Vagina (tissue), 2 donors: ENCODE data around the gene ZP1. TPM values are rescaled to one million over a fixed set of nuclear protein-coding genes. Genes with fewer than 3 reads are reported as not detected.

Experiments used
- DNase-seq, 2 donors: peaks; one replicate each; pipeline ENCODE4 v3.0.0-alpha.2; 2017; ENCODE audit errors: extremely low spot score in 2 of 2
- H3K27ac ChIP-seq: fragments of 200-600 bp; sonication (generic); one replicate; pipeline ENCODE4 v1.5.1; 2019
- H3K27me3 ChIP-seq: fragments of 200-600 bp; sonication (generic); one replicate; pipeline ENCODE4 v1.5.1; 2019
- H3K36me3 ChIP-seq, 2 donors: fragments of 200-600 bp; sonication (generic); one replicate each; pipeline ENCODE4 v1.5.1; 2017 to 2019
- H3K4me1 ChIP-seq: fragments of 200-600 bp; sonication (generic); one replicate; pipeline ENCODE4 v1.5.1; 2019
- H3K4me3 ChIP-seq, 2 donors: fragments of 200-600 bp; sonication (generic); 1 replicate in 1 of 2; 2 replicates in 1 of 2; pipeline ENCODE4 v1.5.1; 2016 to 2019
- H3K9me3 ChIP-seq: fragments of 200-600 bp; sonication (generic); one replicate; pipeline ENCODE4 v1.5.1; 2019
- POLR2A ChIP-seq, 2 donors: fragments of 450-650 bp; IDR thresholded peaks; one replicate each; pipeline ENCODE4 v1.6.1; 2017; ENCODE audit warnings: antibody characterized with exemption in 2 of 2, mild to moderate bottlenecking in 2 of 2, moderate library complexity in 2 of 2
- POLR2AphosphoS5 ChIP-seq, 2 donors: sonication (generic); formaldehyde crosslinking; IDR thresholded peaks; one replicate each; pipeline ENCODE4 v1.9.0; 2017; ENCODE audit warnings: antibody characterized with exemption in 2 of 2, mild to moderate bottlenecking in 2 of 2, low read depth in 1 of 2; ENCODE audit not compliant: insufficient read depth in 1 of 2
- intact Hi-C: fragments of 100-400 bp; cut with DNase I; formaldehyde crosslinking; loops from one replicate; pipeline ENCODE4 v1.15.1; 2023
- total RNA-seq: library from RNA; depleted of rRNA; stranded (reverse); fragments of >200 nt; gene quantifications from one replicate; pipeline ENCODE4 v1.2.3, GENCODE V29; 2016
- TF ChIP-seq, protein P1 (sequence below), 3 experiments: fragments of 450-650 bp in 2 of 3; fragments of 200-600 bp in 1 of 3; sonication (generic) in 1 of 3; IDR thresholded peaks; one replicate each; pipeline ENCODE4 v1.5.1; 2017 to 2019; ENCODE audit warnings: antibody characterized with exemption in 3 of 3, mild to moderate bottlenecking in 2 of 3, moderate library complexity in 2 of 3

Gene ZP1
- total RNA-seq, 1 donor from 2014 or later: not detected

DNA sequence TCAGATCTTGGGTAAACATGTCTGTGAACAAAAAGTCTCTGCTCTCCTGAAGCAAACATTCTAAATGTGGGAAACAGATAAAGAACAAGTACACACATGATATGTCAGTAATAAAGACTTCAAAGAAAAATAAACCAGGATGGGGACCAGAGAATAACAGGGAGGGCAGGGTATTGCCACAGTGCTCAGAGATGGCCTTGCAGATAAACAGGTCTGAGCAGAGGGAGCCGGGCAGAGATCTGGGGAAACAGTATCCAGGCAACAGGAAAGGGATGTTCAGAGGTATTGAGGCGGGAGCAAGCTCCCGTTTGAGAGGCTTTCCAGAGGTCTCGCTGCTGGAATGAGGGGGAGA lies 22.5 kb upstream of the ZP1 start:
- no peaks in the 10 kb centered on the region for H3K9me3 ChIP-seq
- H3K27ac ChIP-seq: no peak overlapping the region
- no peaks in the 10 kb centered on the region for H3K27me3 ChIP-seq
- no peak overlapping the region for H3K4me3 ChIP-seq
- peaks cover 38% of the 10 kb centered on the region for H3K4me1 ChIP-seq
- TF ChIP-seq POLR2A (IDR thresholded peaks at IDR 0.05) (no peak), POLR2AphosphoS5 (IDR thresholded peaks at IDR 0.05; ENCODE audit: insufficient read depth in 1 of 2, low read depth in 1 of 2) (no peak)
- TF ChIP-seq, protein P1, sequence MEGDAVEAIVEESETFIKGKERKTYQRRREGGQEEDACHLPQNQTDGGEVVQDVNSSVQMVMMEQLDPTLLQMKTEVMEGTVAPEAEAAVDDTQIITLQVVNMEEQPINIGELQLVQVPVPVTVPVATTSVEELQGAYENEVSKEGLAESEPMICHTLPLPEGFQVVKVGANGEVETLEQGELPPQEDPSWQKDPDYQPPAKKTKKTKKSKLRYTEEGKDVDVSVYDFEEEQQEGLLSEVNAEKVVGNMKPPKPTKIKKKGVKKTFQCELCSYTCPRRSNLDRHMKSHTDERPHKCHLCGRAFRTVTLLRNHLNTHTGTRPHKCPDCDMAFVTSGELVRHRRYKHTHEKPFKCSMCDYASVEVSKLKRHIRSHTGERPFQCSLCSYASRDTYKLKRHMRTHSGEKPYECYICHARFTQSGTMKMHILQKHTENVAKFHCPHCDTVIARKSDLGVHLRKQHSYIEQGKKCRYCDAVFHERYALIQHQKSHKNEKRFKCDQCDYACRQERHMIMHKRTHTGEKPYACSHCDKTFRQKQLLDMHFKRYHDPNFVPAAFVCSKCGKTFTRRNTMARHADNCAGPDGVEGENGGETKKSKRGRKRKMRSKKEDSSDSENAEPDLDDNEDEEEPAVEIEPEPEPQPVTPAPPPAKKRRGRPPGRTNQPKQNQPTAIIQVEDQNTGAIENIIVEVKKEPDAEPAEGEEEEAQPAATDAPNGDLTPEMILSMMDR (IDR thresholded peaks at IDR 0.05): no peak
- intact Hi-C loops: loop anchor here (5.0 kb wide), 1 partner anchor 62 kb away; the partner anchor contains the start of gene PRPF19
- DNase-seq: no peak
- peaks cover 0 to 23% of the 10 kb centered on the region in 2 donors for H3K36me3 ChIP-seq

DNA sequence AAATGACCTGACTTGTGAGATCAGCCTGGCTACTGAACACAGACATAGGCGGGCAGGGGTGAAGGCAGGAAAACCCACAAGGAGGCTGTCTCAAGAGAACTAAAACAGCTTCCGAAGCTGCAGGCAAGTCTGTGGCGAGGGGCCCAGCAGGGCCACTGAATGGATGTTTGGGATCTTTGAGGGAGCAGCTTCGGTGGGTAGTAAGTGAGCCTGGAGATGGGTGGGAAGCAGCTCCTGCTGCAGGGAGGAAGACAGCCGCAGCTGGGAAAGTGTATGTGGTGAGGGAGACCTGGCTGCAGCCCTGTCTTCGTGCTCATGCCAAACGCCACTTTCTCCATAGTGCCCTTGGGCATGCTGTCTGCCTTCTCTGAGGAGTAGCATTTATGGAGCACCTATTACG lies 22.0 kb upstream of the ZP1 start:
- H3K36me3 ChIP-seq: peaks cover 0 to 28% of the 10 kb centered on the region in 2 donors
- no peak overlapping the region for H3K27ac ChIP-seq
- intact Hi-C loops: no loop called here
- no peak overlapping the region for H3K4me3 ChIP-seq
- DNase-seq: no peak
- TF ChIP-seq POLR2A (IDR thresholded peaks at IDR 0.05) (no peak), POLR2AphosphoS5 (IDR thresholded peaks at IDR 0.05; ENCODE audit: insufficient read depth in 1 of 2, low read depth in 1 of 2) (no peak)
- TF ChIP-seq, protein P1 (IDR thresholded peaks at IDR 0.05): no peak
- H3K4me1 ChIP-seq: peaks cover 38% of the 10 kb centered on the region
- H3K9me3 ChIP-seq: no peaks in the 10 kb centered on the region
- no peaks in the 10 kb centered on the region for H3K27me3 ChIP-seq

DNA sequence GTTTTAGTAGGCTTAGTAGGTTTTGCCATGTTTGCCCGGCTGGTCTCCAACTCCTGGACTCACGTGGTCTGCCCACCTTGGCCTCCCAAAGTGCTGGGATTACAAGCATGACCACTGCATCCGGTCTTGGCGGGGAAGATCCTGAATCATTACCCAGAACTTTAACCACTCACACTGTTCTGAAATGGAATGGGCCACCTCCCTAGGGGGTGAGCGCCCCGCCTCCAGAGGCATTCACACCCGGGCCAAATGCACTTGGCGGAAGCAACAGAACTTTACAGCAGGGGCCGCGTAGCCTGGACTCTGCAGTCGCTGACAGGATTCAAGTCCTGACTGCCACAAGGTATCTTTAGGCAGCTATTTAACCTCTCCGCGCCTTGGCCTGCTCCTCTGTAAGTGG lies 20.1 kb upstream of the ZP1 start:
- H3K36me3 ChIP-seq: peaks cover 0 to 38% of the 10 kb centered on the region in 2 donors

DNA sequence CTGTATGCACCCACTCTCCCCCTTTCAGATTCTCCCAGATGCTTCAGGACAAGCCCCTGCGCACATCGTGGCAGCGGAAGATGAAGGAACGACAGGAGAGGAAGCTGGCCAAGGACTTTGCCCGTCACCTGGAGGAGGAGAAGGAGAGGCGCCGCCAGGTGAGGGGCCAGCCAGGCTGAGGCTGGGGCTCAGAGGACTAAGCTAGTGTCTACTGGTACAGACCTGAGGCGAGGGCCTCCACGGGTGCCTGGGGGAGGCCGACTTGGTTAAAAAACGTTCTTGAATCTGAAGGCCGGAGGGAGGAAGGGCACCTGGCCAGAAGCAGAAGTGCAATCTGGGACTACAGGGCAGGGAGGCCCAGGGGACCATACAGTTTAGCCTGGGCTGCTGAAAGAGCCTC lies 19.4 kb upstream of the ZP1 start:
- peaks cover 20% of the 10 kb centered on the region for H3K4me1 ChIP-seq
- no peak overlapping the region for H3K4me3 ChIP-seq
- H3K9me3 ChIP-seq: no peaks in the 10 kb centered on the region
- TF ChIP-seq POLR2AphosphoS5 (IDR thresholded peaks at IDR 0.05; ENCODE audit: insufficient read depth in 1 of 2, low read depth in 1 of 2) (no peak), POLR2A (IDR thresholded peaks at IDR 0.05) (no peak)
- TF ChIP-seq, protein P1 (IDR thresholded peaks at IDR 0.05): no peak
- H3K27ac ChIP-seq: no peak overlapping the region
- no peaks in the 10 kb centered on the region for H3K27me3 ChIP-seq
- intact Hi-C loops: no loop called here
- peaks cover 0 to 38% of the 10 kb centered on the region in 2 donors for H3K36me3 ChIP-seq
- no peak for DNase-seq

More for the DNA sequence above, 20.1 kb upstream of the ZP1 start:
- Histone ChIP-seq H3K4me3 (no peak overlapping the region), H3K27me3 (no peaks in the 10 kb centered on the region), H3K27ac (no peak overlapping the region), H3K9me3 (no peaks in the 10 kb centered on the region), H3K4me1 (peaks cover 26% of the 10 kb centered on the region)
- TF ChIP-seq, protein P1 (IDR thresholded peaks at IDR 0.05): no peak
- no peak for TF ChIP-seq POLR2A (IDR thresholded peaks at IDR 0.05)
- intact Hi-C loops: no loop called here
- DNase-seq: no peak

DNA sequence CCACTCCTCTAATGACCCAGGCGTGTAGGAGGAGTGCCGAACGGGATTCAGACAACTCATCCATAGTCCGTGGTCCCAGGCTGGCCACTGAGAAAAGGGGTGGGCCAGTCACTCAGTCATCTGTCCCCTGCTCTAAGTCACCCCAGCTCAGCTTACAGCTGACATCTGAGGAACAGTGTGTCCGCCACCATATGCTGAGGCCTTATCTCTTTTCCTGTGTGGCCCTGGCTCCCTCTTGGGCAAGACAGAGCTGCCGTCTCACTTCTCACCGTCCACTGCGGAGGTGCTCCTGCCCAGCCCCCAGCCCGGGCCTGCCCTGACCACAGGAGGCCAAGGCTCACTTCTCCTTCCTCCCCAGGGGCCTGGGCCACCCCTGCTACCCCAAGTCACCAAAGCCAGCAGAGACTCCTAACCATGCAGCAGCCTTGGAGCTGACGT lies 18.6 kb upstream of the ZP1 start:
- Histone ChIP-seq H3K4me1 (peaks cover 13% of the 10 kb centered on the region), H3K4me3 (no peak overlapping the region), H3K27me3 (no peaks in the 10 kb centered on the region), H3K9me3 (no peaks in the 10 kb centered on the region), H3K36me3 (peaks cover 0 to 38% of the 10 kb centered on the region in 2 donors), H3K27ac (no peak overlapping the region)
- intact Hi-C loops: no loop called here
- no peak for DNase-seq
- TF ChIP-seq, protein P1 (IDR thresholded peaks at IDR 0.05): no peak
- TF ChIP-seq POLR2AphosphoS5 (IDR thresholded peaks at IDR 0.05; ENCODE audit: insufficient read depth in 1 of 2, low read depth in 1 of 2): no peak
- TF ChIP-seq POLR2A (IDR thresholded peaks at IDR 0.05): no peak
